ENCODE data around the gene GTPBP2. TPM values are rescaled to one million over a fixed set of nuclear protein-coding genes. Genes with fewer than 3 reads are reported as not detected.

GTPBP2 gene
- total RNA-seq, 1 experiment from 2014 or later: 70.8 TPM

DNA sequence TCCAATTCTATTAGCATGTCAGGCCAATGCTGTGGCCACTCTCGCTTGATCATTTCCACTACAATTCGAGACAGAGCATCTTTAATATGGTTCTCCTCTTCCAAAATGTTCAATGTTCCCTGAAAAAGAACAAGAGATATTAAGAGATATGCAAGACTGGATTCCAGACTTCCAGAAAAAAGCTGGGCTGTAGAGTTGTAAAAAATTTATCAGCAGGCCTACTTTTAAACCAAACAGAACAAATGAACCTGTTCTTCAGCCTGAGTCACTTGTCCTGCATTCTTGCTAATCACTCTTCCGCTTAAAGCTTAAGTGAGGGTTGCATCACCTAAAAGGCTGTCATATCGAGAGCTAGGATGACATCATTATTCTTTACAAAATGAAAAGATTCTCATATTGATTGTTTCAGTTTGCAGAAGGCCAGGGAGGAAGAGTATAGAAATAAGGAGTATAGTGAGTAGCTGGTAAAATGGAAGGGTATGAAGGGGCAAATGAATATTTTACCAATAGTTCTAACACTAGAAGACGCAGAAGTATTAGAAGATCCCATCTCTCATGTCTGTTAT, 58.1 kb downstream of the GTPBP2 start:
- H3K79me2 ChIP-seq (ENCODE audit: low read depth): peaks cover 35% of the 10 kb centered on the region
- no peak overlapping the region for H2AFZ ChIP-seq
- no TSS peak for BruUV-seq (replicated peaks)
- intact Hi-C loops (cut with micrococcal nuclease; ENCODE audit: unreplicated experiment): no loop called here
- no peaks in the 10 kb centered on the region for H3K9me3 ChIP-seq (ENCODE audit: insufficient read depth, low read depth)
- no peak overlapping the region for H3K4me3 ChIP-seq
- ChIA-PET CTCF (interaction anchor here (0.5 kb wide), 2 partner anchors 495 to 649 kb away, joined by 3 to 14 read pairs; partner anchors contain the start of gene PTK7), POLR2A (ENCODE audit: unreplicated experiment) (interaction anchor here (0.6 kb wide), 2 partner anchors 122 to 366 kb away, joined by 4 to 8 read pairs; no protein-coding TSS in a partner anchor)
- peaks cover 4% of the 10 kb centered on the region; the same call in 1 of the 2 replicates for H4K20me1 ChIP-seq (ENCODE audit: insufficient read depth)
- H3K27me3 ChIP-seq (ENCODE audit: insufficient read depth, low read depth): no peaks in the 10 kb centered on the region
- peak overlapping the region; percentile 24; the same call in 1 of the 2 replicates for H3K4me2 ChIP-seq
- H3K36me3 ChIP-seq (ENCODE audit: low read depth): peaks cover 43% of the 10 kb centered on the region
- DNase-seq: peak in 1 of 2 experiments; percentile 82
- no peaks in the 10 kb centered on the region for H3K9me2 ChIP-seq (ENCODE audit: insufficient read depth)
- TF ChIP-seq, protein P1, sequence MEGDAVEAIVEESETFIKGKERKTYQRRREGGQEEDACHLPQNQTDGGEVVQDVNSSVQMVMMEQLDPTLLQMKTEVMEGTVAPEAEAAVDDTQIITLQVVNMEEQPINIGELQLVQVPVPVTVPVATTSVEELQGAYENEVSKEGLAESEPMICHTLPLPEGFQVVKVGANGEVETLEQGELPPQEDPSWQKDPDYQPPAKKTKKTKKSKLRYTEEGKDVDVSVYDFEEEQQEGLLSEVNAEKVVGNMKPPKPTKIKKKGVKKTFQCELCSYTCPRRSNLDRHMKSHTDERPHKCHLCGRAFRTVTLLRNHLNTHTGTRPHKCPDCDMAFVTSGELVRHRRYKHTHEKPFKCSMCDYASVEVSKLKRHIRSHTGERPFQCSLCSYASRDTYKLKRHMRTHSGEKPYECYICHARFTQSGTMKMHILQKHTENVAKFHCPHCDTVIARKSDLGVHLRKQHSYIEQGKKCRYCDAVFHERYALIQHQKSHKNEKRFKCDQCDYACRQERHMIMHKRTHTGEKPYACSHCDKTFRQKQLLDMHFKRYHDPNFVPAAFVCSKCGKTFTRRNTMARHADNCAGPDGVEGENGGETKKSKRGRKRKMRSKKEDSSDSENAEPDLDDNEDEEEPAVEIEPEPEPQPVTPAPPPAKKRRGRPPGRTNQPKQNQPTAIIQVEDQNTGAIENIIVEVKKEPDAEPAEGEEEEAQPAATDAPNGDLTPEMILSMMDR (conservative IDR thresholded peaks at IDR 0.05): no peak
- no peak for TF ChIP-seq EZH2 (IDR thresholded peaks at IDR 0.05; ENCODE audit: low read depth)
- peaks cover 21% of the 10 kb centered on the region for H3K4me1 ChIP-seq (replicated peaks; ENCODE audit: insufficient read depth)
- H3F3A ChIP-seq (ENCODE audit: insufficient read depth, low read depth): peaks cover 28% of the 10 kb centered on the region; the same call in 1 of the 2 replicates
- peak overlapping the region; percentile 77 for H3K27ac ChIP-seq

Other genes with a start within 250 kb of the GTPBP2 start
- 28.4 and 28.7 TPM in 2 replicates for gene ABCC10, start 201.7 kb downstream of the GTPBP2 start, total RNA-seq (2021)
- 3.6 and 6.2 TPM in 2 replicates for gene DLK2, start 173.7 kb downstream of the GTPBP2 start, total RNA-seq (2021)
- gene TJAP1, start 151.7 kb downstream of the GTPBP2 start, total RNA-seq (2021): 50.5 and 60.9 TPM in 2 replicates
- gene LRRC73, start 118.9 kb downstream of the GTPBP2 start, total RNA-seq (2021): 0.55 and 1.5 TPM in 2 replicates
- gene YIPF3, start 112.3 kb downstream of the GTPBP2 start, total RNA-seq (2021): 91.3 and 98.4 TPM in 2 replicates
- 41.4 and 42.2 TPM in 2 replicates for gene POLR1C, start 112.2 kb downstream of the GTPBP2 start, total RNA-seq (2021)
- gene XPO5, start 53.2 kb downstream of the GTPBP2 start, total RNA-seq (2021): 36.1 and 42.4 TPM in 2 replicates
- 21.0 and 39.3 TPM in 2 replicates for gene POLH, start 53.1 kb downstream of the GTPBP2 start, total RNA-seq (2021)
- gene MAD2L1BP, start 6.6 kb upstream of the GTPBP2 start, total RNA-seq (2021): 23.6 and 25.7 TPM in 2 replicates
- gene RSPH9, start 15.8 kb upstream of the GTPBP2 start, total RNA-seq (2021): not detected in 2 replicates
- gene MRPS18A, start 58.5 kb upstream of the GTPBP2 start, total RNA-seq (2021): 49.1 and 54.8 TPM in 2 replicates
- gene VEGFA, start 140.9 kb upstream of the GTPBP2 start, total RNA-seq (2021): 112 and 117 TPM in 2 replicates

Data from PC-9 (cell line).